Activated CD4-positive, alpha-beta T cell treated with anti-CD3 and anti-CD28 coated beads for 48 hours (primary cell): ENCODE results near the gene LAMA3.
A peak's percentile ranks its signal among the peaks of the same experiment; 100 is the strongest.

Experiments
- DNase-seq: peaks from one replicate; pipeline ENCODE4 v3.0.0-alpha.2; 2020

The LAMA3 gene

DNA sequence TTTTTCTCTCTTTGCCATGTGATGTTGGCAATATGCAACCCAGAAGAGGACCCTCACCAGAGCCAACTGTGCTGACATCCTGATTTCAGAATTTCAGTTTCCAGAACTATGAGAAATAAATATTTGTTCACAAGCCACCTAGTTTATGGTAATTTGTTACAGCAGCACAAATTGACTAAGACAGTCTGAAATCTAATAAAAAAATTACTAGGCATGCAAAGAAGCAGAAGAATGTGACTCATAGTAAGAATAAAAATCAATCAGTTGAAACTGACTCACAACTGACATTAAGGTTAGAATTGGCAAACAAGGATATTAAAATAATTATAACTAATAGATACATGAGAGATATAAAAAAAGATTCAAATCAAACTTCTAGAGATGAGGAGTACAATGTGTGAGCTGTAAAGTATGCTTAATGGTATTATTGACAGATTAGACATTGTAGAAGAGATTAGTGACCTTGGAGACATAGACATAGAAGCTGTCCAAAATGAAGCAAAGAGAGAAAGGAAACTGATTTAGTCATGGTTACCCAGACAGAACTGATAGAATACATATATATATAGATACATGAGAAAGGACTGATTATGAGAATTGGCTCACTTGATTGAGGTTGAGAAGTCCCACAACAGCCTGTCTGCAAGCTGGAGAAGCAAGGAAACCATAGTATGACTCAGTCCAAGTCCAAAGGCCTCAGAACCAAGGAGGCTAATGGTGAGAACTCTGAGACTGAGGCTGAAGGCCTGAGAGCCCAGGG, 297.5 kb downstream of the LAMA3 start:
- DNase-seq: no peak

DNA sequence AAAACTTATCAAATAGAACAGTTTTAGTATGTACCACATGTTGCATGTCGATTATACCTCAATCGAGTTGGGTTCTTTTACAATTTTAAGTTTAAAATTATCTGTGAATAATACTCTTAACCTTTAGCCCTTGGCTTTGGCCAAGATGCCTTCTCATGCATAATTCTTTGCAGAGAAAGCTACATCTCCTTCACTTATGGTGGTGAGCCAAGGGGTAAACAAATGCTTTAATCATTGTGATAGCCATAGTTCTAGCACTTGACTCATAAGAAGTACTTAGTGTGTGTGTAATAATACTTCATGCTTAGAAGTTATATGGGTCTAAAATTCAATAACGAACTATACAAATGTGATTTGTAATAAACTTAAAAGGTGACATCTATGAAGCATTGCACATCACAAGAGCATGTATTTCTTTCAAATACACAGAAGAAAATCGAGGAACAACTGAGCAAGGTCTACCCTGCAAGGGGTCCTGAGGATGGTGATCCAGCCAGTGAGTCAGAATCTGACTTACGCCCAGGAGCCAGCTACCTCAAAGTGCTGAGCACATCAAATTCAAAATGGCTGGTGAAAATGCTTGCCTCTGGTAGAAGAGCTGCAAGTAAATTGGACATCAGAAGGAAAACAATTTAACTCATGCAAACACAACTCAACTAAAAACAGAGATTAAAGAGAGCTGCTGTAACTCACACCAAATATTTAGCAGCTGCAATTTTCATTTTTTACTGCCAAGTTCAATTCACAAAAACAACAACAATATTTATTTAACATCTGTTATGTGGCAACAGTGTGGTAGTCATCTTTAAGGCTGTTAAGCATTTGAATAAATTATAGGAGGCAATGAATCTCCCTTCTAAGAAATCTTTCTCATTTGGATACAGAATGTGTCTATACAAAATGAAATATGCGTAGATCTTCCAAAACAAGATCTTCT, 301.5 kb downstream of the LAMA3 start:
- DNase-seq: no peak

DNA sequence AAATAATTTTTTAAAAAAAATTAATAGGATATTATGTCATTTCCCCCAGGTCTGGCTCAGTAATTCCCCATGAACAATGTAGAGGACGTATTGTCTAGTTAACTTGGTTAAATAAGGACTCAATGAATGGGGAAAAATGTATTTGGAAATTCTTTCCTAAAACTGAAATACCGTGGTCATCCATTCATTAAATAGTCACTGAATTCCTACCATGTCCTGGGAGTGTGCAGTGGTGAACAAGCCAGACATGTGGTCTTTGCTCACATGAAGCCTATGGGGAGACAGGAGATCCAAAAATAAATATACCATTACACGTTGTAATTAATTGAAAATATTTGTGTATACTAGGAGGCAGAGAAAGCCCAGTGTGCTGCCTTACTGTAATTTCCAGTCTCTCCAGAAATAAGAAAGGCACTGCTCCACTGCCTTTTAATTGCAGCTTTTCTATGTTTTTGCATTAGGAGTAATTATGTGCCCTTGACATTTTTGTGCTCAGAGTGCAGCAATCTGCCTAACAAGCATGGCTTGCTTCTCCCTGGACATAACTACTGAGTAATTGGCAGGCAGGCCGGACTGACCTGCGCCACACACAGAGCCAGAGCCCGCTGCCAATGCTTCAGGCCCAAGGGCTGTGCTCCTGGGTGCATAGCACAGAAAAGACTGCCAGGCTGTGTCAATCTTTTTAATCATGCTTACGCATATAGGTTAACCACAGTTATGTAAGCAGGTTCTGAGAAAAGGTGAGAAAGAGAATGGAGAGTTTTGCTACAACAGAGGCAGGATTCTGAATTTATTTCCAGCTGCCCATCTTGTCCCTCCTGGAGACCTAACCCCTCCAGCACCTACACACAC, 303.1 kb downstream of the LAMA3 start:
- peak; percentile 46 for DNase-seq

DNA sequence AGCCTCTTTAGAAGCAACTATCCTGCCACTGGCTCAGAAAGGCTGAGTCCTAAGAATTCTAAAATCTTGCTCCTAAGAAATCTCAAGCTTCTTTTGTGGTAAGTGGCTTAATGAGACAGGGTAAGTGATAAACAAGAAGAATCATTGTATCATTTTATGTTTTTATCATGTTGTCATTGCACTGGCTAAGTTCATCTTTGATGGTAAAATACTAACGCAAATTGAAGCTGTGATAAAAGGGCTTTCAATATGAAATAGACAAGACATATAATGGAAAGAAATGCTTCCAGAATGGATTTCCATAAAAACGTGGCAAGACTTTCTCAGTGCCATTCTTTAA, 303.7 kb downstream of the LAMA3 start:
- DNase-seq: no peak

DNA sequence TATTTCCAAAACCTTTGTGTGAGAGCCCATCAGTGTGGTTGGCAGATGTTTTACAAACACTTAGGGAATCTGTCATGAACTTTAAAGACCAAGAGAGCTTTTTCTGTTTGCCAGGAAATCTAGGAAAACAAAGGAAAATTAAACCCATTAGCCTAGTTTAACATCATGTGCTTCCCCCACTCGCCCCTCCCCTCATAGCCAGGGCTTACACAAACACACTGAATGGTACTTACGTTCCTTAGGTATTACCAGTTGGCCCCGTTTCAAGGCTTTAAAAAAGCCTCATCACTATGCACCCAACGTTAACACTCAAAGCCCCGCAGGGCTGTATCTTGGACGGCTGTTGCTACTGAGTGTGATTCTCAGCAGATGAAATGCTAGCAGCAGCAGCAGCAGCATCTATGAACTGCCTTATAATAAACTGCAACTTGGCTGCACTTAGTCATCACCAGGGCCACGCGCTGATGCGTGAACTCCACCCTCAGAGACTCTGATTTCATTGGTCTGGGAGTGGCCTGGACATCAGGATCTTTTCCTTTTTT, 305.2 kb downstream of the LAMA3 start:
- DNase-seq: no peak

DNA sequence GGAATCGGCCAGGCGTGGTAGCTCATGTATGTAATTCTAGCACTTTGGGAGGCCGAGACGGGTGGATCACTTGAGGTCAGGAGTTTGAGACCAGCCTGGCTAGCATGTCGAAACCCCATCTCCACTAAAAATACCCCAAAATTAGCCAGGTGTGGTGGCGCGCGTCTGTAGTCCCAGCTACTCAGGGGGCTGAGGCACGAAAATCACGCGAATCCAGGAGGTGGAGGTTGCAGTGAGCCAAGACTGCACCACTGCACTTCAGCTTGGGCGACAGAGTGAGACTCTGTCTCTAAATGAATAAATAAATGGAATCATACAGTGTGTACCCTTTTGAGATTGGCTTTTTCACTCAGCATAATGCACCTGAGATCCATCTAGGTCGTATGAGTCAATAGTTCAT, 305.9 kb downstream of the LAMA3 start:
- DNase-seq: no peak

DNA sequence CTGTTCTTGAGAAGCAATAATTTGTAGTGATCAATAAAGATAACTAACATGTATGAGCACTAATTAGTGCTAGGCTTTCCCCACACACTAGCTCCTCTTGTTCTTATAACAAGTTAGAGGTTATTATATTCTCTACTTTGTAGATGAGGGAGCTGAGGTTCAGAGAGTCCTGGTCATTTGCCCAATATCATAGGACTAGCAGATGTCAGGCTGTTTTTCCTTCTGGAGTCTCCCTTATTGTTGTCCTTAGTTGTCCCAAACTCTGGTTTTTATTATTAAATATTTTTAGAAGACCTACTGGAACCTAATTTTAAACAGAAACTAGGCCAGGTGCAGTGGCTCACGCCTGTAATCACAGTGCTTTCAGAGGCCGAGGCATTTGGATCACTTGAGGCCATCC, 308.8 kb downstream of the LAMA3 start:
- no peak for DNase-seq

DNA sequence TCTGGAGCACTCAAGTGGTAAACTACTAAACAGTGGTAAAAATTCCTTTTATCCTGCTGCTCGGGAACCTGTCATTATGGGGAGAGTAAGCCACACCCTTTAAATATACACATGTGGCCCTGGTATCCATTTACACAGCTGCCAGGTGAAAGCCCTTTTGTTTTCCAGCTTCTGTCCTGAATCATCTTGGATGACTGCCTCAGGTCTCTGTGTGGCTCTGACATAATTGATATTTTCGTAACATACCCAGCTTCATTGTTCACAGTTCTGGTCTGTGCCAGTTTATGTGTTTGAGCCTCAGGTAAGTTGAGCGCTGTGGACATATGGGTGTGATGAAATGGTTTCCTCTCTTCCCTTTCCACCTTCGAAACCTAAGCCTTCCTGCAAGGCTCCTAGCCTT, 309.6 kb downstream of the LAMA3 start:
- DNase-seq: no peak

DNA sequence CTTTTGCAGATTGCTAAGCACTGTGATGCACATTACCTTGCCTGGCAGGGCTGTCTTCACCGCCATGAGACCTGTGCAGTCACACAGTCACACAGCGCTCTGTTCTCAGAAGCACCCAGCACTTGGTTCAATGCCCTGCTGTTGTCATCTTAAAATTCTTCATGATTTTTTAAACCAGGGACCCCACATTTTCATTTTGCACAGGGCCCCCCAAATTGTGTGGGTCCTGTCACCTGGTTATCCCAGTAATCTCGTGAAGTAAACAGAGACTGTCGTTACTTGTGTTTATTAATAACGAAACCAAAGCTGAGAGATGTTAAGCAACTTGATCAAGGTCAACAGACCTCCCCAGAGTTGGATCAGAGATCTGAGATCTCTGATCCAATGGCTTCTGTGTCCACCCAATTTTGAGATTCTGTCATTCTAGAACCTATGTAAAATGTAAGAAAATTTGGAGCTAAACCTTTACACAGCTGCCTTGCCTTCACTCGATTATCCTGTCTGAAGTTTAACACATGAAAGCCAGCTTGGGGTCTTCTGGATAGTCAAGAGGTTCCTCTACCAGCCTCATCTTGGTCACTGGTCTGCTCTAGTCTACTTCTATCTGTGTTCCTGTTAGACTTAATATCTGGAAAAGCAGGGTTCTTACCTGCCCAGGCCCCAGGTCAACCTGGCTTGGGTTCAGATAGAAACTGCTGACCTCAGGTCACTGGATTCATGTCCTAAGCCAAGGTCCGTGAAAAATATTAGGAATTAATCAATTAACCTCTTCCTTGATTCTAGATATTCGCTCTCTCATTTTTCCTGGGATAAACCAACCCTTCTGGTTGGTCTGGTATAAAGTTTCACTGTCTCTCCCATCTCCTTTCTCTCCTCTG, 311.6 kb downstream of the LAMA3 start:
- no peak for DNase-seq

DNA sequence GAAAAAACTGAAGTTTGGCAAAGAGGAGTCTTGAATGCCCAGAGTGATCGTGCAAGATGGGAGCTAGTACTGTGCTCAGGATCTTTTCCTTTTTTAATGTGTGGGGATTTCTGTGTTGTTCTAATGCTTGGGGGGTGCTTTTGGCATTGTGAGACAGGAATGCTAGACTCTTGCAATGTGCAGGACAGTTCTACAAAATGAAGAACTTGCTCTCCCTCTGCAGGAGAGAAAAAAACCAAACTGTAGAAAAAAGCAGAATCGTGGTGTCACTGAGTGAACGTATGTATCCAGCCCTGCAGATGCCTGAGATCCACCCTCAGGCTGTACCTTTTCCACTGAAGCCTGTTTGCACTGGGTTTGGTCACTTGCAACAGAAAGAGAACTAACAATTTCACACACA, 313.2 kb downstream of the LAMA3 start:
- no peak for DNase-seq

DNA sequence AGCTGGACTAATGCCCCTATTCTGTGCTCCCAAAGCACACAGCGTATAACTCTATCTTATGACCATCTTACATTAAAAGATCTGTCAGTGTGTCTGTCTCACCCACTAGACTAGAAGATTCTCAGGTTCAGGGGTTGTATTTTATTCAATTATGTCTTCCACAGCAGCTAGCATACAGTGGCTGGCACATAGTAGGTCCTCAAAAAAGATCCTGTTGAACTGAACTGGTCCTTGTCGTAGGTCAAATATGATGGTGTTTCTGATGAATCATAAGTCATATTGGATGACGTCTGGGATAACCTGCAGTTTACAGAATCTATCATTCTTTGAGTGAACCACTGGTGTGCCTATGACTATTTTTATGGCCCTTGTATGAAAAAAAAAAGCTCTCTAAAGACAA, 314.0 kb downstream of the LAMA3 start:
- no peak for DNase-seq

DNA sequence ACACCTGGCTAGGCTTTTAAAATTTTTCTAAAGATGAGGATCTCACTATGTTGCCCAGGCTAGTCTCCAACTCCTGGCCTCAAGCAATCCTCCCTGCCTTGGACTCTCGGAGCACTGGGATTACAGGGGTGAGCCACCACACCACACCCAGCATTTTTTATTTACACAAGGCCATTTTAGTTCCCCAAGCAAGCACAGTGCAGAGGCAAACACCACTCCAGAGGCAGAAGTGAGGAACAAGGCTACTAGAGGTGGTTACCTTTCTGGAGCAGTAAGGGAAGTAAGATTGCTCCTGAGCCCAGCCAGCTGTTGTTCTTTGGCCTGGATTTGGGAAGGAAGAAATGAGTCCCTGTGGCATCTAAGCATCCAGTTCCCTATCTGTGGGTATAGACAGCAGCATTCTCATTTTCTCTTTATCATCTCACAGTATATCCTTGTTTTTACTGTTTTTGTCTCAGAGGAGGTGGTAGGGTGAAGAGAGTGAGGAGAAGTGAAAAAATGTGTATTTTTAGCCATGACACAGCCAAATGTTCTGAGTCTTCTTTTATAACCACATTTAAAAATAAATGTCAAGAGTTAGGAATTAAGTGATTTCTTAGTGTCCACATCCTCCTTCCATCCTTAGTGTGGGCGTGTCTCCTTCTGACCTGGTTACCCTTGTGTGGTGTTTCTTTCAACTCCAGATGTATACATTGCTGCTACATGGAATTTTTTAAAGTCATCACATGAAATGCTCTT, 314.8 kb downstream of the LAMA3 start:
- DNase-seq: no peak
